Spleen (tissue), 11 donors: ENCODE measurements around the gene LTF. TPM values are rescaled to one million over a fixed set of nuclear protein-coding genes. Genes with fewer than 3 reads are reported as not detected.

Source experiments
- DNase-seq: peaks from one replicate; pipeline ENCODE4 v3.0.0-alpha.2; 2020
- H3K27ac ChIP-seq, 8 donors: fragments of 200-600 bp; sonication (generic) in 7 of 8; 1 replicate in 4 of 8; 2 replicates in 4 of 8; pipeline versions ENCODE4 v1.5.0 to v1.8.0; 2016 to 2021; ENCODE audit warnings: inconsistent platforms in 4 of 8, mild to moderate bottlenecking in 4 of 8, moderate library complexity in 1 of 8
- H3K27me3 ChIP-seq, 7 donors: fragments of 200-600 bp; sonication (generic) in 6 of 7; replicated peaks in 1 of 7; 1 replicate in 4 of 7; 2 replicates in 3 of 7; pipeline versions ENCODE4 v1.5.0 to v1.8.0; 2016 to 2021; ENCODE audit warnings: inconsistent platforms in 3 of 7, mild to moderate bottlenecking in 1 of 7
- H3K36me3 ChIP-seq, 6 donors: fragments of 200-600 bp; sonication (generic) in 5 of 6; 1 replicate in 4 of 6; 2 replicates in 2 of 6; pipeline versions ENCODE4 v1.5.0 to v1.8.0; 2016 to 2021; ENCODE audit warnings: inconsistent platforms in 2 of 6
- H3K4me1 ChIP-seq, 6 donors: fragments of 200-600 bp; sonication (generic) in 5 of 6; 1 replicate in 3 of 6; 2 replicates in 3 of 6; pipeline versions ENCODE4 v1.5.0 to v1.8.0; 2016 to 2021; ENCODE audit warnings: inconsistent platforms in 3 of 6
- H3K4me3 ChIP-seq, 8 donors: fragments of 200-600 bp; sonication (generic) in 7 of 8; 1 replicate in 4 of 8; 2 replicates in 4 of 8; pipeline versions ENCODE4 v1.5.0 to v1.8.0; 2016 to 2021; ENCODE audit warnings: inconsistent platforms in 4 of 8, mild to moderate bottlenecking in 4 of 8, moderate library complexity in 2 of 8
- H3K9me3 ChIP-seq, 8 donors: fragments of 200-600 bp; sonication (generic) in 7 of 8; 1 replicate in 4 of 8; 2 replicates in 4 of 8; pipeline versions ENCODE4 v1.5.0 to v1.8.0; 2016 to 2021; ENCODE audit warnings: inconsistent platforms in 4 of 8
- POLR2A ChIP-seq, 3 donors: fragments of 450-650 bp; IDR thresholded peaks; one replicate each; pipeline ENCODE4 v1.5.1; 2017; ENCODE audit warnings: antibody characterized with exemption in 3 of 3, mild to moderate bottlenecking in 1 of 3
- POLR2AphosphoS5 ChIP-seq, 3 donors: sonication (generic); formaldehyde crosslinking; IDR thresholded peaks; one replicate each; pipeline ENCODE4 v1.5.1; 2017; ENCODE audit warnings: antibody characterized with exemption in 3 of 3
- WGBS, 5 donors: extraction: QIAGEN DNeasy Blood & Tissue Kit in 3 of 5; methylation state at CpG; one replicate each; pipeline versions ENCODE4 v1.1.5 to v1.1.7; 2013 to 2018; 5-methylcytosine and 5-hydroxymethylcytosine counted together
- intact Hi-C: fragments of 100-400 bp; cut with DNase I; formaldehyde crosslinking; loops from one replicate; pipeline ENCODE4 v1.15.0; 2023; ENCODE audit warnings: low total_unique reads
- polyA plus RNA-seq, 3 donors: library from polyadenylated mRNA; stranded (reverse); fragments of 200-250 nt; gene quantifications; one replicate each; pipeline ENCODE4 v1.2.1, GENCODE V29; 2013
- total RNA-seq, 7 donors: library from RNA; depleted of rRNA in 3 of 7; stranded (reverse); fragments of >200 nt in 3 of 7; fragmentation: NEBNext Ultra II Directional in 4 of 7; extraction: Animal tissue kit (Norgen Biotek cat#: 25700) in 4 of 7; gene quantifications; one replicate each; pipeline versions ENCODE4 v1.1.0 to v1.2.1, GENCODE V29; 2016 to 2021
- TF ChIP-seq, protein P1 (sequence below), 11 experiments: fragments of 200-600 bp in 7 of 11; fragments of 450-650 bp in 4 of 11; sonication (generic) in 4 of 11; IDR thresholded peaks in 8 of 11; conservative IDR thresholded peaks in 3 of 11; 1 replicate in 7 of 11; 2 replicates in 4 of 11; pipeline versions ENCODE4 v1.4.0 to v1.8.0; 2016 to 2021; ENCODE audit warnings: antibody characterized with exemption in 11 of 11, inconsistent platforms in 4 of 11, mild to moderate bottlenecking in 1 of 11
- donor health status: healthy with polysubstance abuse.
- donor health status: DM: no; HTN: no; CAD: no; lungs with moderate emphysema.
- donor health status: DM: no; HTN: no; CAD: no.
- donor health status: Bipolar disorder and iron deficiency.
- donor health status: healthy.
- donor health status: DM: no; HTN: no; CAD: no.
- donor health status: DM: yes; HTN: yes; CAD: no.

LTF gene
- total and polyA plus RNA-seq, 10 donors, result 15.2 to 598 (median 56.0) TPM

- H3K9me3 ChIP-seq, result no peaks in the 10 kb centered on the region
- no peak overlapping the region for H3K4me3 ChIP-seq
- H3K4me1 ChIP-seq, result peaks cover 11 to 41% (median 30%) of the 10 kb centered on the region in 6 donors
- no peaks in the 10 kb centered on the region for H3K36me3 ChIP-seq
- no peak for TF ChIP-seq POLR2AphosphoS5 (IDR thresholded peaks at IDR 0.05)
- TF ChIP-seq, protein P1, sequence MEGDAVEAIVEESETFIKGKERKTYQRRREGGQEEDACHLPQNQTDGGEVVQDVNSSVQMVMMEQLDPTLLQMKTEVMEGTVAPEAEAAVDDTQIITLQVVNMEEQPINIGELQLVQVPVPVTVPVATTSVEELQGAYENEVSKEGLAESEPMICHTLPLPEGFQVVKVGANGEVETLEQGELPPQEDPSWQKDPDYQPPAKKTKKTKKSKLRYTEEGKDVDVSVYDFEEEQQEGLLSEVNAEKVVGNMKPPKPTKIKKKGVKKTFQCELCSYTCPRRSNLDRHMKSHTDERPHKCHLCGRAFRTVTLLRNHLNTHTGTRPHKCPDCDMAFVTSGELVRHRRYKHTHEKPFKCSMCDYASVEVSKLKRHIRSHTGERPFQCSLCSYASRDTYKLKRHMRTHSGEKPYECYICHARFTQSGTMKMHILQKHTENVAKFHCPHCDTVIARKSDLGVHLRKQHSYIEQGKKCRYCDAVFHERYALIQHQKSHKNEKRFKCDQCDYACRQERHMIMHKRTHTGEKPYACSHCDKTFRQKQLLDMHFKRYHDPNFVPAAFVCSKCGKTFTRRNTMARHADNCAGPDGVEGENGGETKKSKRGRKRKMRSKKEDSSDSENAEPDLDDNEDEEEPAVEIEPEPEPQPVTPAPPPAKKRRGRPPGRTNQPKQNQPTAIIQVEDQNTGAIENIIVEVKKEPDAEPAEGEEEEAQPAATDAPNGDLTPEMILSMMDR (IDR thresholded peaks at IDR 0.05 in 8 of 11, conservative IDR thresholded peaks at IDR 0.05 in 3 of 11), result no peak
- TF ChIP-seq POLR2A (IDR thresholded peaks at IDR 0.05), result no peak
- DNase-seq, result no peak
- 89 to 92% (median 89%) methylated on average over 6 of the region's 6 CpGs for WGBS, 5 donors
- intact Hi-C loops, result no loop called here
- no peak overlapping the region for H3K27ac ChIP-seq
- H3K27me3 ChIP-seq, result no peaks in the 10 kb centered on the region
Observed at GRCh38 chr3:46492890-46493547, 28.3 kb upstream of the LTF start.

DNA sequence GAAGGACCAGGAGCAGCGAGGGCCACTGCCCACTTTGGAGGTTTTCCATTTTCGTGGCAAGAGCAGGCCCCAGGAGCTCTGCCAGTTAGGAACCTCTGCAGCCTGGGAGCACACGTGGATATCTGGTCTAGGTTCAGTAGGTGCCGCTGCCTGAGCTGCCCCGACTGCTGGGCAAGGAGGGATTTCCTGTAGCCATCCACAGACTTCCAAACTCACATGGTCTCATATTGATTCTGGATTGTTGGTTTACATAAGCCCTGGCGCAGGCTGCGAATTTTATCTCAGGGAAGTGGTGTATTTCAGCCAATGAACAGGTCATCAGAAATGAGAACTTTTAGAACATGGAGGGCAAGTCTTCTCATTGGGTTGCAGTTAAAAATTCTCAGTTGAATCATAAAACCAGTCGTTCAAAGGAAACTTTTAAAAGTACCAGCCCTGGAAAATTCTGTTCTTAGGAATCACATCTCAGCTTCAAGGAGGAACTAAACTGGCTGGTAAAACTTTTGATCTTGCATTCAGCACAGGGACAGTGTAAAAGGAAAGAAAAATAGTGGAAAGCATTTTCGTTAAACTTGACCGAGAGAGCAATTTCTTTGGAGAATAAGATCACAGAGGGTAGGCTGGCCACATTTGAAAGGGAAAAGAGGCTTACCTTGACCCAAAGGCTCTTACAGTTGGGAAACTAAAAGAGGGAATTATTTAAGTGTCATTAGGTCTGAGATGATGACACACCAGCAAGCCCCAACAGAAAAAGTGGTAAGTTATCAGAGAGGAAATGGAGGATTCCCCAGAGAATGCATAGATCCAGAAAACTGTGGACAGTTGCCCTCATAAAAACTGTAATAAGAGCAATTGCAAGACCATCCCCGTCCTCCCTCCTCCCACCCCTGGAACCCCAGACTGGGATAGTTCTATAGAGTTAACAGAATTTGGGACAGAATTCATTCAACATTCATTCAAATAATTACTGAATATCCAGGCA lies 26.7 kb upstream of the LTF start:
- H3K4me1 ChIP-seq, result peaks cover 5 to 30% (median 19%) of the 10 kb centered on the region in 6 donors
- H3K27me3 ChIP-seq, result no peaks in the 10 kb centered on the region
- no peak for DNase-seq
- H3K27ac ChIP-seq, result peak overlapping the region in 1 of 8 donors; percentile 4
- TF ChIP-seq, protein P1 (IDR thresholded peaks at IDR 0.05 in 8 of 11, conservative IDR thresholded peaks at IDR 0.05 in 3 of 11), result no peak
- TF ChIP-seq POLR2A (IDR thresholded peaks at IDR 0.05) (no peak), POLR2AphosphoS5 (IDR thresholded peaks at IDR 0.05) (no peak)
- no peaks in the 10 kb centered on the region for H3K36me3 ChIP-seq
- no peaks in the 10 kb centered on the region for H3K9me3 ChIP-seq
- WGBS, 5 donors, result 71 to 86% (median 78%) methylated on average over 11 of the region's 11 CpGs
- H3K4me3 ChIP-seq, result no peak overlapping the region
- intact Hi-C loops, result no loop called here

DNA sequence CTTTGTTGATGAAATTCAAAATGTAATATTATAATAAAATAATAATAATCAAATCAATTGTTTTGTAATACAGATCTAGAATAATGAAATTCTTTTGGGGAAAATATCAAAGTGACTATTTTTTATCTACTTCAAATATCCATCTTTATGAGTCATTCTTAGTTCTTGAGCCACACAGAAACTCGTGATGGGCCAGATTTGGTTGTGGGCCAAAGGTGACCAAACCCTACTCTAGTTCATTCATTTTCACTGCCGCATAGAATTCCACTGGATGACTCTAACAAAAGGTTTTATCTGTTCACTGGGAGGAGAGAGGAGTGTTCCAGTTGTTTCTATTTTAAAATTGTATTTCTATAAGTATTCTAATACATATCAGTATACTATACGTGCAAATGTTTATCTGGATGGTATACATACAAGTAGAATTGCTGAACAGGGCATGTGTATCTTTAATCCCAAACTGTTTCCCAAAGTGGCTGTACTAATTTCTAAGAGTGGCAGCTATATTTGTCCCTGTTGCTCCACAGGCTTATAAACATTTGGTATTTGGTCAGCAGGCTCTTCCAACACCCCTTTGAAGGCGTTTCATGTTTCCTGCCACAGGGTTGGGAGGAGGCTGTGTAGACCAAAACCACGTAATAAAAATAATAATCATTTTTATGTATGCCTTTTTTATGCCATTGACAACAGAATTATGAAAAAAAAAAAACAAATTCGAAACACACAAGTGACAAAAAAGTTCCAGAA lies 25.8 kb upstream of the LTF start:
- Histone ChIP-seq H3K4me3 (no peak overlapping the region), H3K27me3 (no peaks in the 10 kb centered on the region), H3K36me3 (no peaks in the 10 kb centered on the region), H3K9me3 (no peaks in the 10 kb centered on the region), H3K27ac (no peak overlapping the region), H3K4me1 (peaks cover 5 to 22% (median 12%) of the 10 kb centered on the region in 6 donors)
- DNase-seq, result no peak
- intact Hi-C loops, result no loop called here
- 70 to 82% (median 74%) methylated on average over 6 of the region's 6 CpGs for WGBS, 5 donors
- TF ChIP-seq POLR2A (IDR thresholded peaks at IDR 0.05), result no peak
- TF ChIP-seq POLR2AphosphoS5 (IDR thresholded peaks at IDR 0.05), result no peak
- TF ChIP-seq, protein P1 (IDR thresholded peaks at IDR 0.05 in 8 of 11, conservative IDR thresholded peaks at IDR 0.05 in 3 of 11), result no peak
